NCI-H1105 (cell line): ENCODE results near the gene CES4A.
A peak's percentile ranks its signal among the peaks of the same experiment; 100 is the strongest.
"Not testable (repeated sequence)": the region's sequence is repeated elsewhere in the genome, so short reads cannot be mapped to it uniquely, and the experiment has no call there.

Source experiments
- DNase-seq: peaks from one replicate; lab custom pipeline; 2025; lab: John Stamatoyannopoulos, UW

CES4A gene

GRCh38 chr16:66956154-66956457 is 32.3 kb upstream of the CES4A start:
- DNase-seq, result not testable (repeated sequence)

- DNase-seq, result no peak
These were observed 29.3 kb upstream of the CES4A start for GRCh38 chr16:66958857-66959703.

GRCh38 chr16:66959704-66960161 is 28.7 kb upstream of the CES4A start:
- no peak for DNase-seq

DNA sequence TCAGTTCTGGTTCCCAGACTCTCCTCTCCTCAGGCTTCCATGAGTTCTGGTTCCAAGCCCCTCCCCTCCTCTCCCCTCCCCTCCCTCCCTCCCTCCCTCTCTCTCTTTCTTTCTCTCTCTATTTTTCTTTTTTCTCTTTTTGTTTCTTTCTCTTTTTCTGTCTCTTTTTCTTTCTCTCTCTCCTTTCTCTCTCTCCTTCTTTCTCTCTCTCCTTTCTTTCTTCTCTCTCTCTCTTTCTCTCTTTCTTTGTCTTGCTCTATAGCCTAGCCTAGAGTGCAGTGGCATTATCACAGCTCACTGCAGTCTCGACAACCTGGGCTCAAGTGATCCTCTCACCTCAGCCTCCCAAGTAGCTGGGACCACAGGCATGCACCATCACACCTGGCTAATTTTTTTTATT is 28.1 kb upstream of the CES4A start:
- DNase-seq, result no peak

GRCh38 chr16:66961065-66961744 is 27.2 kb upstream of the CES4A start, which contains the start of gene CES3:
Gene CES3, plus strand, starts transcription at chr16:66961266. Its CDS starts 42 bp downstream, at chr16:66961308.
- no peak for DNase-seq

DNA sequence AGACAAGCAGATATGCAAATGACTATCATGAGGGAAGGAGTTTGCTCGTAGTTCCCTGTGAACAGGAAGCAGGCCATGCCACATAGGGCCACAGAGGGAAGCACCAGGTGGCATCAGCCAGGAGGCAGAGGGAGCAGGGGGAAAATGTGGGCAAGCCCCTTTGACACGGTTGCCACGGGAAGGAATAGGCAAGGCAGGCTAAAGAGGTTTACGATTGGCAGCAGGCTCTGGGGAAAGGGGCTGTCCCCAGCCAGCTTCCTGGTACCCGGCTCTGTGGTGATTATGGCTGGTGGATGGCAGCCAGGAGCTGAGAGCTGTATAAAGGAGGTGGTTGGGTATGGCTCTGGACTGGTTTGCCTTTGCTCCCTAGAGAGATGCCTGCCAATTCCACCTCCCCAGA is 26.5 kb upstream of the CES4A start:
- DNase-seq, result no peak

GRCh38 chr16:66964049-66964448 is 24.3 kb upstream of the CES4A start:
- no peak for DNase-seq

DNA sequence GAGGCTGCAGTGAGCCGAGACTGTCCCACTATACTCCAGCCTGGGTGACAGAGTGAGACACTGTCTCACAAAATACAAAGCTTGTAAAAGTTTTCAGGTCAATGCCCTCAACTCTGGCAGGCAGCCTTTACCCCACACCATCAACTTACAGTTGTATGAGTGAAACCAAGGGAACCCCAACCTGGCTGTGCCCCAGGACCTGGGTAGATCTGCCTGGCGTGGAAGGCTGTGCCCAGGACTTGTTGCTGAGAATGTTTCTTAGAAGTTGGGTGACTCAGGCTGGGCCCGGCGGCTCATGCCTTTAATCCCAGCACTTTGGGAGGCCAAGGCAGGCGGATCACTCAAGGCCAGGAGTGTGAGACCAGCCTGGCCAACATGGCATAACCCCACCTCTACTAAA is 19.5 kb upstream of the CES4A start:
- DNase-seq, result no peak

DNA sequence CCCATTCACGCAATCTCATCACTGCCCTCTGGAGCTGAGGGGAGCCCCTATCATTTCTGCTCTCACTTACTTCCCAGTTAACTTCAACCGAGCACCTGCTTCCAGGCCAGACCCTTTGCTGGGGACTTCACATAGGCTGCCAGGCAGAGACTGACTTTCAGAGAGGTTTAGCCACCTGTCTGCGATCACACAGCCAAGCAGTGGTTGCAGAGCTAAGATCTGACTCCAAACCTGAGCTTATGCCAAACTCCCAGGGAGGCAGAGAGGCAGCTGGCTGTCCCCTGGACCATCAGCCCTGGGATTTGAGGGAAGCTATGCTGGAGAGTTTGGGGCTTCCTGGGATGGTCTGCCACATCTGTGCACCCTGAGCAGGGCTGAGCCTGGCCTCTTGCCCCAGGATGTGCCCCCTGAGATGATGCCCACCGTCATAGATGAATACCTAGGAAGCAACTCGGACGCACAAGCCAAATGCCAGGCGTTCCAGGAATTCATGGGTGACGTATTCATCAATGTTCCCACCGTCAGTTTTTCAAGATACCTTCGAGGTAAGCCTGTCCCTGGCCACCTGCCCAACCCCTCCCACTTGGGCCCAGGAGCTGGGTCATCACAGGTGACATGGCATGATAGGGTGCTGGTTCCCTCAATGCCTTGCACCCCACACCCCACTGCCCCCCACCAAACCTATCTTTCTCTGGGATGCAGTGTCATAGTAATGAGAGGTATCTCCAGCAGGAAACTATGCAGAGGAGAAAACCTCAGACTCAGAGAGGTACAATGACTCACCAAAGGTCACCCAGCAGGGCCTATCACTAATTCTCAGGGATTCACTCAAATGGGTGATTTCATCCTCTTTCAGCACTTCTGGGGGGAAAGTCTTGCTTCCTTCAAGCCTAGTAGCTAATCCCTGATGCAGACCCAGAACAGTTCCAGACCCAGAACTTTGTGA is 17.3 kb upstream of the CES4A start:
- no peak for DNase-seq

DNA sequence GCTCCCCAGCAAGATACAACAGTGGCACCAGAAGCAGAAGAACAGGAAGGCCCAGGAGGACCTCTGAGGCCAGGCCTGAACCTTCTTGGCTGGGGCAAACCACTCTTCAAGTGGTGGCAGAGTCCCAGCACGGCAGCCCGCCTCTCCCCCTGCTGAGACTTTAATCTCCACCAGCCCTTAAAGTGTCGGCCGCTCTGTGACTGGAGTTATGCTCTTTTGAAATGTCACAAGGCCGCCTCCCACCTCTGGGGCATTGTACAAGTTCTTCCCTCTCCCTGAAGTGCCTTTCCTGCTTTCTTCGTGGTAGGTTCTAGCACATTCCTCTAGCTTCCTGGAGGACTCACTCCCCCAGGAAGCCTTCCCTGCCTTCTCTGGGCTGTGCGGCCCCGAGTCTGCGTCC is 15.4 kb upstream of the CES4A start:
- DNase-seq, result no peak

DNA sequence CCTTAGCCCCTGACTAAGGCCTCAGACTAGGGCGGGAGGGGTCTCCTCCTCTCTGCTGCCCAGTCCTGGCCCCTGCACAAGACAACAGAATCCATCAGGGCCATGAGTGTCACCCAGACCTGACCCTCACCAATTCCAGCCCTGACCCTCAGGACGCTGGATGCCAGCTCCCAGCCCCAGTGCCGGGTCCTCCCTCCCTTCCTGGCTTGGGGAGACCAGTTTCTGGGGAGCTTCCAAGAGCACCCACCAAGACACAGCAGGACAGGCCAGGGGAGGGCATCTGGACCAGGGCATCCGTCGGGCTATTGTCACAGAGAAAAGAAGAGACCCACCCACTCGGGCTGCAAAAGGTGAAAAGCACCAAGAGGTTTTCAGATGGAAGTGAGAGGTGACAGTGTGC is 14.7 kb upstream of the CES4A start:
- DNase-seq, result no peak

GRCh38 chr16:66974156-66974931 is 14.0 kb upstream of the CES4A start:
- DNase-seq, result not testable (repeated sequence)

DNA sequence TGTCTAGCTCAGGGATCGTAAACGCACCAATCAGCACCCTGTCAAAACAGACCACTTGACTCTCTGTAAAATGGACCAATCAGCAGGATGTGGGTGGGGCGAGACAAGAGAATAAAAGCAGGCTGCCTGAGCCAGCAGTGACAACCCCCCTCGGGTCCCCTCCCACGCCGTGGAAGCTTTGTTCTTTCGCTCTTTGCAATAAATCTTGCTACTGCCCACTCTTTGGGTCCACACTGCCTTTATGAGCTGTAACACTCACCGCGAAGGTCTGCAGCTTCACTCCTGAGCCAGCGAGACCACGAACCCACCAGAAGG is 13.5 kb upstream of the CES4A start:
- not testable (repeated sequence) for DNase-seq

DNA sequence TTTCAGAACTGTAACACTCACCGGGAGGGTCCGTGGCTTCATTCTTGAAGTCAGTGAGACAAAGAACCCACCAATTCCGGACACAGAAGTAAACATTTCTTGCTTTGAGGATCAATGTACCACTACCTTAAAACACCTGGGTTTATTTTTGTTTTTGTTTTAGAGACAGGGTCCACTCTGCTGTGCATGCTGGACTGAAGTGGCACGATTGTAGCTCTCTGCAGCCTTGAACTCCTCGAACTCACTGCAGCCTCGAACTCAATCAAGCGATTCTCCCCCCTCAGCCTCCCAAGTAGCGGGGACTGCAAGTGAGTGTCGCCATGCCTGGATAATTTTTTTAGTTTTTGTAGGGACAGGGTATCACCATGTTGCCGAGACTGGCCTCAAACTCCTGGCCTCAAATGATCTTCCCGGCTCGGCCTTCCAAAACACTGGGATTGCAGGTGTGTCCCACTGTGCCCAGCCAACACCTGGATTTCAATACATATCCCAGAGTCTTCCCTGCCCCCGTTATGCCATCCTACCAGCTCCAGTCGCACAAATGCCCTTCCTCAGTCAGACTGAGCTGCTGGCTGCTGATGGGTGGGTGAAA is 13.0 kb upstream of the CES4A start:
- no peak for DNase-seq

- DNase-seq, result no peak
These were observed 11.6 kb upstream of the CES4A start for GRCh38 chr16:66976746-66977145.

- peak; percentile 40 for DNase-seq
These were observed 10.9 kb upstream of the CES4A start for GRCh38 chr16:66977341-66978113.

- DNase-seq, result no peak
These were observed 9.2 kb upstream of the CES4A start for GRCh38 chr16:66979011-66979717.

DNA sequence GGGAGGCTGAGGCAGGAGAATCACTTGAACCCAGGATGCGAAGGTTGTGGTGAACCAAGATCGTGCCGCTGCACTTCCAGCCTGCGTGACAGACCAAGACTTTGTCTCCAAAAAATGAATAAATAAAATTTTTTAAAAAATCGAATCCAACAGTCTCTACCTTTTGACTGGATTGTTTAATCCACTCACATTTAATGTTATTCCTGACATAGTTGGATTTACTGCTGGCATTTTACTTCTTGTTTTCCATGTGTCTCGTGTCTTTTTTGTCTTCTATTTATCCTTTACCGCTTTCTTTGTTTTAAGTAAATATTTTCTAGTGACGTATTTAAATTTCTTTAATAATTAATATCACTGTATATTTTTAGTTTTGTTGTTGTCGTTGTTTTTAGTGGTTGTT is 5.4 kb upstream of the CES4A start:
- no peak for DNase-seq

DNA sequence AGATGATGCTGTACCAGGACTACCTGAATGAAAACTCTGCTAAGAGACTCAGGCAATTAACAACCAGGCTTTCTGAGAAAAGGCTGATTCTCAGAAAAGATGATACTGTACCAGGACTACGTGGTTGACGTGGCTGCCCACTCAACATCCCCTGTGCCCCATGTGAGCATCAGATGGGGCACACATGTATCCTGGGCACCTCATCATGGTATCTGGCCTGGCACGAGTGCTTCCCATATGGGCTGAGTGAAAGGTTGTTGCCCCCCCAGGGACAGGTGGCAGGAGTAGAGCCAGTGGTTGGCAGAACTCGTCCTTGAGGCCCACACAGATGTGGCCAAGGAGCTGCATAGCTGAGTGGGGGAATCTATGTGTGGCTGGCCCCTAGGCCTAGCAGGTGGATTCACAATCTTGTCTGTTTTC is 3.5 kb upstream of the CES4A start:
- DNase-seq, result no peak

DNA sequence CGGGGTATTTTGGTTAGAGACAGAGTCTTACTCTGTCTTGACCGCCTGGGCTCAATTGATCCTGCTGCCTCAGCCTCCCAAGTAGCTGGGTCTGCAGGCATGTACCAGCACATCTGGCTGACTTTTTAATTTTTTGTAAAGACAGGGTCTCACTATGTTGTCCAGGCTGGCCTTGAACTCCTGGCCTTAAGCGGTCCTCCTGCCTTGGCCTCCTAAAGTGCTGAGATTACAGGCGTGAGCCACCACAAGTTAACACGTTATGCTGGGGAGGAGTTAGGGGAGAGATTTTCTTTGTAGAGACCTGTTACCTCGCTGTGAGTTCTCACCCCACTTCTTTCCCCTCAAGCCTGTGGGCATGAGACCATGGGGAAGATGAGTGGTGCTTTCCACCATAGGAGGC is 1.8 kb upstream of the CES4A start:
- no peak for DNase-seq
